ENCODE measurements around the gene PHTF1. TPM values are rescaled to one million over a fixed set of nuclear protein-coding genes. Genes with fewer than 3 reads are reported as not detected.

The PHTF1 gene
- total and polyA plus RNA-seq, 2 of the 4 experiments (the other 2 are of a cell fraction), result 9.6 to 13.3 TPM

- H3K9ac ChIP-seq (ENCODE audit: low read depth, low read length), result no peak overlapping the region
- BruUV-seq (replicated peaks), result no TSS peak
- intact Hi-C loops (cut with micrococcal nuclease), result no loop called here
- H3K14ac ChIP-seq (replicated peaks; ENCODE audit: low read depth, low read length), result no peak overlapping the region
- H4K20me1 ChIP-seq (ENCODE audit: insufficient read depth, low read length), result no peaks in the 10 kb centered on the region
- H3K4me3 ChIP-seq (ENCODE audit: insufficient read depth, low read depth, low read length), result no peak overlapping the region
- dilution Hi-C loops (cut with HindIII; ENCODE audit: low sequenced_read_pairs, unreplicated experiment), result no loop called here
- POLR2A ChIA-PET (ENCODE audit: unreplicated experiment), result no interaction called here
- H2BK15ac ChIP-seq (ENCODE audit: low read depth, low read length), result no peak overlapping the region
- H3K56ac ChIP-seq (ENCODE audit: extremely low read depth, insufficient read depth, low read length), result no peak overlapping the region
- H4K5ac ChIP-seq (ENCODE audit: low read depth, low read length), result no peak overlapping the region
- ATAC-seq (ENCODE audit: low read depth) (no peak), DNase-seq (no peak)
- no peak overlapping the region for H2BK5ac ChIP-seq (ENCODE audit: low read depth, low read length, poor library complexity, severe bottlenecking)
- no peak overlapping the region for H3K27ac ChIP-seq (ENCODE audit: insufficient read depth, low read length)
- H2AK9ac ChIP-seq (replicated peaks; ENCODE audit: low read depth, low read length, poor library complexity), result no peak overlapping the region
- no peak overlapping the region for H3K4me2 ChIP-seq (ENCODE audit: low read depth, low read length)
- H3K4me1 ChIP-seq (ENCODE audit: control insufficient read depth, insufficient read depth, low read length), result no peaks in the 10 kb centered on the region
- H3K23ac ChIP-seq (ENCODE audit: low read depth, low read length), result no peak overlapping the region
- peaks cover 16 to 20% of the 10 kb centered on the region in 2 experiments; a peak in 3 of 4 replicates for H3K79me1 ChIP-seq (ENCODE audit: low read depth in 1 of 2, low read length in 2 of 2)
- H3K9me1 ChIP-seq (ENCODE audit: insufficient read depth, low read length), result peaks cover 3% of the 10 kb centered on the region; the same call in 1 of the 2 replicates
- no peak overlapping the region for H3K18ac ChIP-seq (ENCODE audit: low read depth, low read length)
- no CpG with 5 or more reads among the region's 1 CpG for WGBS, 2 experiments (ENCODE audit: extremely low coverage in 2 of 2, insufficient read length in 1 of 2)
- CTCF ChIA-PET, result interaction anchor here (0.6 kb wide), 1 partner anchor 405 kb away, joined by 3 read pairs; no protein-coding TSS in a partner anchor
- no peak overlapping the region for H4K8ac ChIP-seq (ENCODE audit: low read depth in 2 of 2, low read length in 2 of 2)
- H3K4ac ChIP-seq (ENCODE audit: low read depth, low read length), result no peak overlapping the region
- H3K36me3 ChIP-seq (ENCODE audit: control insufficient read depth, insufficient read depth, low read length), result peaks cover 4% of the 10 kb centered on the region; the same call in 1 of the 2 replicates
- no peaks in the 10 kb centered on the region for H3K27me3 ChIP-seq (ENCODE audit: control insufficient read depth, insufficient read depth, low read length)
- no peak overlapping the region for H2BK20ac ChIP-seq (ENCODE audit: low read depth, low read length)
- in situ Hi-C loops (cut with MboI; ENCODE audit: low sequenced_read_pairs), result no loop called here
- no peak overlapping the region for H2BK120ac ChIP-seq (ENCODE audit: low read depth, low read length)
- H2AK5ac ChIP-seq (ENCODE audit: low read depth, low read length), result no peak overlapping the region
- H4K91ac ChIP-seq (ENCODE audit: insufficient read depth, low read depth, low read length), result no peak overlapping the region
- H3K9me3 ChIP-seq (ENCODE audit: control insufficient read depth, insufficient read depth, low read length), result no peaks in the 10 kb centered on the region
- H2AFZ ChIP-seq (replicated peaks; ENCODE audit: low read length, poor library complexity), result no peak overlapping the region
- TF ChIP-seq MAZ (IDR thresholded peaks at IDR 0.05; ENCODE audit: borderline replicate concordance, low read depth, low read length) (no peak), CEBPB (IDR thresholded peaks at IDR 0.05; ENCODE audit: low read depth, low read length) (no peak)
Observed at GRCh38 chr1:113744114-113744513, 15.2 kb downstream of the PHTF1 start.
